ENCODE data around the gene SDC4. TPM values are rescaled to one million over a fixed set of nuclear protein-coding genes. Genes with fewer than 3 reads are reported as not detected.
A peak's percentile ranks its signal among the peaks of the same experiment; 100 is the strongest.

The SDC4 gene
- total and polyA plus RNA-seq, 9 of the 15 experiments (the other 6 are each of a cell fraction or from before 2014, with no cell fraction given): 2.1 to 10.7 (median 6.3) TPM

- no peaks in the 10 kb centered on the region for H3K27me3 ChIP-seq (ENCODE audit: control insufficient read depth in 2 of 2, insufficient read depth in 2 of 2, low read length in 2 of 2)
- no peaks in the 10 kb centered on the region for H4K20me1 ChIP-seq (replicated peaks; ENCODE audit: control insufficient read depth, insufficient read depth, low read length)
- H2AFZ ChIP-seq (ENCODE audit: low read depth, low read length): peak overlapping the region; percentile 100
- H3K9me1 ChIP-seq (ENCODE audit: control insufficient read depth, insufficient read depth, low read length): no peaks in the 10 kb centered on the region
- peak overlapping the region; percentile 98 for H3K4me2 ChIP-seq (ENCODE audit: insufficient read depth, low read length)
- ChIA-PET POLR2A (interaction anchor here (0.6 to 2.5 kb wide), 14 partner anchors 9 to 407 kb away, joined by 3 to 38 read pairs (median 3); partner anchors contain the start of genes SDC4 and TP53TG5), CTCF (ENCODE audit: low intra/inter-chr PET ratio) (interaction anchor here (0.9 to 2.3 kb wide), 2 partner anchors 73 to 407 kb away, joined by 3 to 12 read pairs; no protein-coding TSS in a partner anchor)
- TSS peak; percentile 36 for BruUV-seq (replicated peaks)
- TF ChIP-seq ZNF277 (CRISPR knock-in tag; IDR thresholded peaks at IDR 0.05; ENCODE audit: borderline replicate concordance) (no peak), ZFP36 (IDR thresholded peaks at IDR 0.05; ENCODE audit: low read depth, low read length, partially characterized antibody) (peak; percentile 29), ESRRA (IDR thresholded peaks at IDR 0.05; ENCODE audit: borderline replicate concordance, low read depth) (0 out of 2 replicates have a peak, but pooled peaks have one; percentile 7), E2F3 (CRISPR knock-in tag; IDR thresholded peaks at IDR 0.05) (no peak), PREB (CRISPR knock-in tag; IDR thresholded peaks at IDR 0.05) (0 out of 2 replicates have a peak, but pooled peaks have one; percentile 40), ZBTB1 (CRISPR knock-in tag; IDR thresholded peaks at IDR 0.05; ENCODE audit: borderline replicate concordance, low read depth) (peak; percentile 62; the same call in 1 of the 2 replicates), ZNF384 (IDR thresholded peaks at IDR 0.05; ENCODE audit: low read depth, low read length) (0 out of 2 replicates have a peak, but pooled peaks have one; percentile 15), E2F1 (CRISPR knock-in tag; IDR thresholded peaks at IDR 0.05) (0 out of 2 replicates have a peak, but pooled peaks have one; percentile 39), HDAC2 (IDR thresholded peaks at IDR 0.05) (0 out of 2 replicates have a peak, but pooled peaks have one; percentile 61), MNT (conservative IDR thresholded peaks at IDR 0.05) (peak; percentile 26 to 30; a peak in 1 of 4 replicates)
- in situ Hi-C loops (cut with MboI) (no loop called here), intact Hi-C loops (cut with micrococcal nuclease) (loop anchor here (2.0 to 10.0 kb wide), 3 partner anchors 41 to 611 kb away; partner anchors contain the start of gene ZNF335)
- DNase-seq (ENCODE audit: extremely low read depth in 1 of 4, low spot score in 3 of 4): no peak
- ATAC-seq: no peak
- peaks cover 39% of the 10 kb centered on the region for H3K36me3 ChIP-seq (ENCODE audit: control insufficient read depth, insufficient read depth, low read length)
- peak overlapping the region; percentile 96 to 98 for H3K9ac ChIP-seq (ENCODE audit: insufficient read depth in 1 of 2, low read depth in 2 of 2, low read length in 2 of 2)
- H3K27ac ChIP-seq (ENCODE audit: extremely low read depth, low read depth, low read length): peak overlapping the region; percentile 98; the same call in 2 of the 3 replicates
- H3K79me2 ChIP-seq (ENCODE audit: control insufficient read depth, insufficient read depth, low read length): peaks cover 20% of the 10 kb centered on the region
- peaks cover 11 to 15% of the 10 kb centered on the region in 2 experiments for H3K4me1 ChIP-seq (replicated peaks in 1 of 2; ENCODE audit: control insufficient read depth in 2 of 2, insufficient read depth in 2 of 2, low read length in 2 of 2)
- WGBS (ENCODE audit: insufficient coverage, low coverage, missing lambda C conversion rate): 10% methylated on average over 23 of the region's 23 CpGs
- H3K4me3 ChIP-seq: peak overlapping the region; percentile 81
- peak; percentile 76 for FAIRE-seq
- H3K9me3 ChIP-seq (replicated peaks; ENCODE audit: control insufficient read depth, insufficient read depth, low read depth, low read length): no peaks in the 10 kb centered on the region
These were observed 15.6 kb upstream of the SDC4 start for GRCh38 chr20:45363611-45364492.

Measured in K562 (cell line).